Neural progenitor cell (in vitro differentiated cells): ENCODE measurements around the gene COL13A1. TPM values are rescaled to one million over a fixed set of nuclear protein-coding genes. Genes with fewer than 3 reads are reported as not detected.

Source experiments
- DNase-seq: peaks from one replicate; pipeline ENCODE4 v3.0.0-alpha.2; 2016; ENCODE audit warnings: low spot score
- H2AFZ ChIP-seq: fragments of 200-600 bp; sonication (generic); replicated peaks from 2 replicates; pipeline ENCODE4 v1.6.1; 2016; ENCODE audit warnings: antibody characterized with exemption
- H3F3A ChIP-seq: fragments of 200-600 bp; sonication (generic); 2 replicates; pipeline ENCODE4 v1.6.1; 2016; ENCODE audit warnings: antibody characterized with exemption, low read depth
- H3K27ac ChIP-seq: fragments of 200-600 bp; sonication (generic); 2 replicates; pipeline ENCODE4 v1.5.1; 2016; ENCODE audit warnings: mild to moderate bottlenecking
- H3K27me3 ChIP-seq: fragments of 200-600 bp; sonication (generic); 2 replicates; pipeline ENCODE4 v1.6.1; 2016; ENCODE audit warnings: mild to moderate bottlenecking, moderate library complexity
- H3K36me3 ChIP-seq: fragments of 200-600 bp; sonication (generic); 2 replicates; pipeline ENCODE4 v1.5.1; 2016
- H3K4me1 ChIP-seq: fragments of 200-600 bp; sonication (generic); 2 replicates; pipeline ENCODE4 v1.6.1; 2016; ENCODE audit warnings: mixed run types
- H3K4me2 ChIP-seq: fragments of 200-600 bp; sonication (generic); 2 replicates; pipeline ENCODE4 v1.6.1; 2016
- H3K4me3 ChIP-seq: fragments of 200-600 bp; sonication (generic); 2 replicates; pipeline ENCODE4 v1.5.1; 2016
- H3K79me2 ChIP-seq: fragments of 200-600 bp; sonication (generic); 2 replicates; pipeline ENCODE4 v1.6.1; 2016; ENCODE audit warnings: low read depth
- H3K9ac ChIP-seq: fragments of 200-600 bp; sonication (generic); 2 replicates; pipeline ENCODE4 v1.6.1; 2016
- H3K9me3 ChIP-seq: fragments of 200-600 bp; sonication (generic); 2 replicates; pipeline ENCODE4 v1.5.1; 2016; ENCODE audit warnings: low read depth
- H4K20me1 ChIP-seq: fragments of 200-600 bp; sonication (generic); 2 replicates; pipeline ENCODE4 v1.6.1; 2016; ENCODE audit warnings: low read depth
- H3K27ac Mint-ChIP-seq: 3 replicates; pipeline ENCODE4 v1.8.0; 2021; ENCODE audit warnings: mixed read lengths
- H3K27me3 Mint-ChIP-seq: 2 replicates; pipeline ENCODE4 v1.8.0; 2022; ENCODE audit warnings: low read depth, mild to moderate bottlenecking, inconsistent platforms, moderate library complexity, mixed read lengths; ENCODE audit not compliant: insufficient read depth
- H3K36me3 Mint-ChIP-seq: 3 replicates; pipeline ENCODE4 v1.8.0; 2021; ENCODE audit warnings: mixed read lengths
- H3K4me1 Mint-ChIP-seq: 3 replicates; pipeline ENCODE4 v1.8.0; 2021; ENCODE audit warnings: mixed read lengths
- H3K4me3 Mint-ChIP-seq: 3 replicates; pipeline ENCODE4 v1.8.0; 2021; ENCODE audit warnings: mild to moderate bottlenecking, moderate library complexity, mixed read lengths
- H3K9me3 Mint-ChIP-seq: 3 replicates; pipeline ENCODE4 v1.8.0; 2020; ENCODE audit warnings: mixed read lengths
- EZH2 ChIP-seq: fragments of 200-600 bp; sonication (generic); IDR thresholded peaks from 2 replicates; pipeline ENCODE4 v1.6.1; 2017; ENCODE audit warnings: antibody characterized with exemption, mild to moderate bottlenecking, moderate library complexity
- EZH2phosphoT487 ChIP-seq: fragments of 200-600 bp; sonication (generic); IDR thresholded peaks from 2 replicates; pipeline ENCODE4 v1.6.1; 2017; ENCODE audit warnings: antibody characterized with exemption
- total RNA-seq: library from RNA; depleted of rRNA; stranded (reverse); fragments of >200 nt; gene quantifications from 2 replicates; pipeline ENCODE4 v1.2.3, GENCODE V29; 2015; ENCODE audit warnings: low replicate concordance
- TF ChIP-seq, protein P1 (sequence below): fragments of 200-600 bp; sonication (generic); IDR thresholded peaks from 2 replicates; pipeline ENCODE4 v1.5.1; 2017; ENCODE audit warnings: antibody characterized with exemption, mild to moderate bottlenecking

The COL13A1 gene
- total RNA-seq, 1 donor from 2014 or later = 1.3 TPM

DNA sequence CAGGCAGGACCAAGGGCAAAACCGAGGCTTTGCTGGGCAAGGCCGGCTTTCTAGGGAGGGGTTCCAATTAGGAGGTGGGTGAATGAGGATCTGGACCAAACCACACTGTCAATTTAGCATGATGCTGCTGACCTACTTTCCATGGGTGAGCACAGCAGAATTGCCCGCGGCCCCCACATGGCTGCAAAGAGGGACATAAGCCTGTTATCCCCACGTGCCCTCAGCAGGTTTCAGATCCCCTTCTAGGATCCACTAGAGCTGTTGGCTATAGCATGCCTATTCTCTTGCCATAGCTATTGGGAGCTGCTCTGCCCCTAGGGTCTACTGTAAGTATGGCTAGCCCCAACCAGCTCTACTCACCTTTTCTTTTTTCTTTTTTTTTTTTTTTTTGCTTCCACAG, 102.8 kb downstream of the COL13A1 start:
- H3K36me3 ChIP-seq = no peaks in the 10 kb centered on the region
- peaks cover 25% of the 10 kb centered on the region for H3F3A ChIP-seq
- Mint-ChIP-seq H3K27me3 (peaks cover 16% of the 10 kb centered on the region), H3K4me1 (peaks cover 31% of the 10 kb centered on the region), H3K36me3 (no peaks in the 10 kb centered on the region), H3K27ac (no peak overlapping the region), H3K9me3 (no peaks in the 10 kb centered on the region), H3K4me3 (no peak overlapping the region)
- no peaks in the 10 kb centered on the region for H3K9me3 ChIP-seq
- no peak overlapping the region for H3K9ac ChIP-seq
- peaks cover 27% of the 10 kb centered on the region for H3K4me1 ChIP-seq
- no peak overlapping the region for H3K27ac ChIP-seq
- H3K4me3 ChIP-seq = no peak overlapping the region
- no peak overlapping the region for H3K4me2 ChIP-seq
- H2AFZ ChIP-seq = no peak overlapping the region
- TF ChIP-seq EZH2 (no peak), EZH2phosphoT487 (no peak)
- TF ChIP-seq, protein P1, sequence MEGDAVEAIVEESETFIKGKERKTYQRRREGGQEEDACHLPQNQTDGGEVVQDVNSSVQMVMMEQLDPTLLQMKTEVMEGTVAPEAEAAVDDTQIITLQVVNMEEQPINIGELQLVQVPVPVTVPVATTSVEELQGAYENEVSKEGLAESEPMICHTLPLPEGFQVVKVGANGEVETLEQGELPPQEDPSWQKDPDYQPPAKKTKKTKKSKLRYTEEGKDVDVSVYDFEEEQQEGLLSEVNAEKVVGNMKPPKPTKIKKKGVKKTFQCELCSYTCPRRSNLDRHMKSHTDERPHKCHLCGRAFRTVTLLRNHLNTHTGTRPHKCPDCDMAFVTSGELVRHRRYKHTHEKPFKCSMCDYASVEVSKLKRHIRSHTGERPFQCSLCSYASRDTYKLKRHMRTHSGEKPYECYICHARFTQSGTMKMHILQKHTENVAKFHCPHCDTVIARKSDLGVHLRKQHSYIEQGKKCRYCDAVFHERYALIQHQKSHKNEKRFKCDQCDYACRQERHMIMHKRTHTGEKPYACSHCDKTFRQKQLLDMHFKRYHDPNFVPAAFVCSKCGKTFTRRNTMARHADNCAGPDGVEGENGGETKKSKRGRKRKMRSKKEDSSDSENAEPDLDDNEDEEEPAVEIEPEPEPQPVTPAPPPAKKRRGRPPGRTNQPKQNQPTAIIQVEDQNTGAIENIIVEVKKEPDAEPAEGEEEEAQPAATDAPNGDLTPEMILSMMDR = no peak
- no peaks in the 10 kb centered on the region for H3K79me2 ChIP-seq
- no peaks in the 10 kb centered on the region for H3K27me3 ChIP-seq
- no peaks in the 10 kb centered on the region for H4K20me1 ChIP-seq
- DNase-seq = no peak

GRCh38 chr10:69906425-69906824, 104.7 kb downstream of the COL13A1 start:
- DNase-seq = no peak
- Mint-ChIP-seq H3K4me1 (peaks cover 19% of the 10 kb centered on the region), H3K4me3 (no peak overlapping the region), H3K9me3 (no peaks in the 10 kb centered on the region), H3K27ac (no peak overlapping the region), H3K27me3 (peaks cover 16% of the 10 kb centered on the region), H3K36me3 (no peaks in the 10 kb centered on the region)
- no peaks in the 10 kb centered on the region for H3K9me3 ChIP-seq
- H2AFZ ChIP-seq = no peak overlapping the region
- H3K36me3 ChIP-seq = no peaks in the 10 kb centered on the region
- H4K20me1 ChIP-seq = no peaks in the 10 kb centered on the region
- H3K27me3 ChIP-seq = no peaks in the 10 kb centered on the region
- H3K4me3 ChIP-seq = no peak overlapping the region
- no peak for TF ChIP-seq EZH2
- TF ChIP-seq EZH2phosphoT487 = no peak
- TF ChIP-seq, protein P1 = no peak
- peaks cover 14% of the 10 kb centered on the region for H3K4me1 ChIP-seq
- peaks cover 12% of the 10 kb centered on the region for H3F3A ChIP-seq
- H3K79me2 ChIP-seq = no peaks in the 10 kb centered on the region
- no peak overlapping the region for H3K27ac ChIP-seq
- H3K9ac ChIP-seq = no peak overlapping the region
- no peak overlapping the region for H3K4me2 ChIP-seq

DNA sequence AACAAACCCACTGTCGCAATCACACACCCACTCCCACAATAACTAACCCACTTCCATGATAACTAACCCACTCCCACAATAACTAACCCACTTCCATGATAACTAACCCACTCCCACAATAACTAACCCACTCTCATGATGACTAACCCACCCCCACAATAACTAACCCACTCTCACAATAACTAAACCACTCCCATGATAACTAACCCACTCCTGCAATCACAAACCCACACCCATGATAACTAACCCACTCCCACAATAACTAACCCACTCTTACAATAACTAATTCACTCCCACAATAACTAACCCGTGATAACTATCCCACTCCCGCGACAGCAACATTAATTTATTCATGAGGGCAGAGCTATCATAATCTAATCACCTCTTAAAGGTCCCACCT, 105.8 kb downstream of the COL13A1 start:
- Histone ChIP-seq H3K4me3 (no peak overlapping the region), H3K4me1 (peaks cover 13% of the 10 kb centered on the region), H3K27ac (no peak overlapping the region), H3F3A (peaks cover 1% of the 10 kb centered on the region), H3K9ac (no peak overlapping the region), H3K27me3 (no peaks in the 10 kb centered on the region), H2AFZ (no peak overlapping the region), H3K79me2 (no peaks in the 10 kb centered on the region), H3K36me3 (no peaks in the 10 kb centered on the region), H3K9me3 (no peaks in the 10 kb centered on the region), H3K4me2 (no peak overlapping the region), H4K20me1 (no peaks in the 10 kb centered on the region)
- peak overlapping the region; percentile 3 for H3K4me3 Mint-ChIP-seq
- no peaks in the 10 kb centered on the region for H3K36me3 Mint-ChIP-seq
- H3K9me3 Mint-ChIP-seq = no peaks in the 10 kb centered on the region
- no peak for DNase-seq
- H3K27me3 Mint-ChIP-seq = peaks cover 16% of the 10 kb centered on the region
- TF ChIP-seq, protein P1 = no peak
- TF ChIP-seq EZH2phosphoT487 = no peak
- no peak for TF ChIP-seq EZH2
- peaks cover 15% of the 10 kb centered on the region for H3K4me1 Mint-ChIP-seq
- peak overlapping the region; percentile 21 for H3K27ac Mint-ChIP-seq
